ACC112 (cell line): ENCODE results near the gene ADH7.
"Not testable (repeated sequence)": the region's sequence is repeated elsewhere in the genome, so short reads cannot be mapped to it uniquely, and the experiment has no call there.

ENCODE experiments used
- H2AFZ ChIP-seq: fragments of 200-600 bp; sonication (generic); one replicate; pipeline ENCODE4 v1.6.0; 2017; ENCODE audit warnings: antibody characterized with exemption, low read length; ENCODE audit not compliant: unreplicated experiment
- H3K27ac ChIP-seq: fragments of 200-600 bp; sonication (generic); 2 replicates; pipeline ENCODE4 v1.5.1; 2014; ENCODE audit warnings: low read depth, mild to moderate bottlenecking, antibody characterized with exemption, low read length, moderate library complexity
- H3K27me3 ChIP-seq: fragments of 200-600 bp; sonication (generic); 2 replicates; pipeline ENCODE4 v1.6.1; 2014; ENCODE audit warnings: mild to moderate bottlenecking, antibody characterized with exemption, low read length, moderate library complexity, mixed read lengths; ENCODE audit not compliant: insufficient read depth
- H3K36me3 ChIP-seq: fragments of 200-600 bp; sonication (generic); 2 replicates; pipeline ENCODE4 v1.6.1; 2016; ENCODE audit warnings: mild to moderate bottlenecking, antibody characterized with exemption, low read length, moderate library complexity, mixed read lengths; ENCODE audit not compliant: insufficient read depth
- H3K4me1 ChIP-seq: fragments of 200-600 bp; sonication (generic); one replicate; pipeline ENCODE4 v1.6.1; 2016; ENCODE audit warnings: low read length, mixed read lengths; ENCODE audit not compliant: insufficient read depth, unreplicated experiment, control insufficient read depth
- H3K4me3 ChIP-seq: fragments of 200-600 bp; sonication (generic); 2 replicates; pipeline ENCODE4 v1.5.1; 2014; ENCODE audit warnings: mild to moderate bottlenecking, low read depth, low read length
- H3K79me2 ChIP-seq: fragments of 200-600 bp; sonication (generic); one replicate; pipeline ENCODE4 v1.6.0; 2016; ENCODE audit warnings: low read length; ENCODE audit not compliant: control insufficient read depth, unreplicated experiment, insufficient read depth

The ADH7 gene

DNA sequence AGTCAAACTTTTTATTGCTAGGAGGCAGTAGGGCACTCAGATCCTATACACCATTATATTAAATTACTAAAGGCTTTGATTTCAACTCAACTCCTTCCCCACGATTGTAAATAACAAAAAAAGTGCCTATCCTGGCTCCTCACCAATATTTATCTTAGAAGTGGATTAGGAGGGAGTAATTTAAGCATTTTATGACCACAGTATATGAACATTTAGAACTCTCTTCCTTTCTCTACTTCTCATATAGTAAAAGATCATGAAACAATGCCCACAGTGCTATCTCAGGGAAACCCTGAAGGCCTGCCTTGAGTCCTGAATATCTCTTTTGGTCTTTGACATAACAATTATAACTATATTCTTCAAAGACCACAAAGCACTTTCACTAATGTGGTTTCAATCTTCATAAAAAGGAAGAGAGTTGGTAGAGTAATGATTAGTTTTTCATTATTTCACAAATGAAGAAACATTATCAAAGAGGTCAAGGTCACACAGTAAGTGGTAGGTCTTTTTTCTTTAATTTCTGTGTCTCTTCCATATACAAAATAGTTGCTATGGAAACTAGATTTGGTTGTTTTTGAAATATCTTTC is 53.5 kb downstream of the ADH7 start:
- Histone ChIP-seq H2AFZ (no peak overlapping the region), H3K4me3 (no peak overlapping the region), H3K36me3 (no peaks in the 10 kb centered on the region), H3K4me1 (peaks cover 25% of the 10 kb centered on the region), H3K27me3 (no peaks in the 10 kb centered on the region), H3K79me2 (no peaks in the 10 kb centered on the region), H3K27ac (no peak overlapping the region)

GRCh38 chr4:99379571-99379970 is 55.6 kb downstream of the ADH7 start:
- peak overlapping the region; percentile 32 for H2AFZ ChIP-seq
- H3K36me3 ChIP-seq, result no peaks in the 10 kb centered on the region
- no peak overlapping the region for H3K27ac ChIP-seq
- H3K4me1 ChIP-seq, result peaks cover 25% of the 10 kb centered on the region
- H3K4me3 ChIP-seq, result no peak overlapping the region
- no peaks in the 10 kb centered on the region for H3K27me3 ChIP-seq
- no peaks in the 10 kb centered on the region for H3K79me2 ChIP-seq

DNA sequence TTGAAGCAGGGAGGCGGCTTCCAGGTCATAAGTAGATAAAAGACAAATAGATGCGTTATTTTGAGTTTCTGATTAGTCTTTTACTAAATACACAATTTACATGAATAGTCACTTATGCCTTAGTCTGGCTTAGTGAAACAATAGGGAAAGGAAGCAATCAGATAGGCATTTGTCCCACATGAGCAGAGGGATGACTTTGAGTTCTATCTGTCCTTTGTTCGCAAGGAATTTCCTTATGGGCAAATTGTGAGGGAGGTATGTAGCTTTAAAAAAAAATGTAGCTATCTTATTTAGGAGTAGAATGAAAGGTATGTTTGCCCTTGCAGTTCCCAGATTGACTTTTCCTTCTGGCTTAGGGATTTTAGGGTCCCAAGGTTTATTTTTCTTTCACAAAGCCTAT is 56.3 kb downstream of the ADH7 start:
- no peaks in the 10 kb centered on the region for H3K36me3 ChIP-seq
- no peak overlapping the region for H3K27ac ChIP-seq
- no peak overlapping the region for H3K4me3 ChIP-seq
- no peak overlapping the region for H2AFZ ChIP-seq
- H3K79me2 ChIP-seq, result no peaks in the 10 kb centered on the region
- peaks cover 21% of the 10 kb centered on the region for H3K4me1 ChIP-seq
- H3K27me3 ChIP-seq, result no peaks in the 10 kb centered on the region

GRCh38 chr4:99377341-99377740 is 57.8 kb downstream of the ADH7 start:
- H3K4me1 ChIP-seq, H3K27ac ChIP-seq, H2AFZ ChIP-seq, H3K79me2 ChIP-seq, H3K4me3 ChIP-seq, H3K27me3 ChIP-seq, H3K36me3 ChIP-seq: not testable (repeated sequence)

GRCh38 chr4:99372464-99372863 is 62.7 kb downstream of the ADH7 start:
- not testable (repeated sequence) for H3K4me3 ChIP-seq, H3K4me1 ChIP-seq, H3K36me3 ChIP-seq, H3K27me3 ChIP-seq, H2AFZ ChIP-seq, H3K27ac ChIP-seq, H3K79me2 ChIP-seq

GRCh38 chr4:99367817-99368216 is 67.3 kb downstream of the ADH7 start:
- H3K27ac ChIP-seq, H3K36me3 ChIP-seq, H3K27me3 ChIP-seq, H3K79me2 ChIP-seq, H3K4me1 ChIP-seq, H3K4me3 ChIP-seq, H2AFZ ChIP-seq: not testable (repeated sequence)

GRCh38 chr4:99366491-99366890 is 68.7 kb downstream of the ADH7 start:
- Histone ChIP-seq H3K36me3 (no peaks in the 10 kb centered on the region), H2AFZ (no peak overlapping the region), H3K79me2 (no peaks in the 10 kb centered on the region), H3K27me3 (no peaks in the 10 kb centered on the region), H3K27ac (no peak overlapping the region), H3K4me3 (no peak overlapping the region), H3K4me1 (no peaks in the 10 kb centered on the region)

GRCh38 chr4:99362768-99363167 is 72.4 kb downstream of the ADH7 start:
- H3K79me2 ChIP-seq, result no peaks in the 10 kb centered on the region
- H2AFZ ChIP-seq, result no peak overlapping the region
- no peaks in the 10 kb centered on the region for H3K27me3 ChIP-seq
- no peaks in the 10 kb centered on the region for H3K36me3 ChIP-seq
- H3K27ac ChIP-seq, result no peak overlapping the region
- no peaks in the 10 kb centered on the region for H3K4me1 ChIP-seq
- no peak overlapping the region for H3K4me3 ChIP-seq
